Measurements from ENCODE around the gene TEX13C. TPM values are rescaled to one million over a fixed set of nuclear protein-coding genes. Genes with fewer than 3 reads are reported as not detected.

Gene TEX13C
- total RNA-seq, 1 experiment from 2014 or later: not detected

- H4K20me1 ChIP-seq (ENCODE audit: insufficient read depth): no peaks in the 10 kb centered on the region
- H3K36me3 ChIP-seq (ENCODE audit: low read depth): no peaks in the 10 kb centered on the region
- POLR2A ChIA-PET (ENCODE audit: unreplicated experiment): no interaction called here
- H3K9me2 ChIP-seq (ENCODE audit: insufficient read depth): no peaks in the 10 kb centered on the region
- no peaks in the 10 kb centered on the region for H3K79me2 ChIP-seq (ENCODE audit: low read depth)
- no peak overlapping the region for H3K4me2 ChIP-seq
- H3K27me3 ChIP-seq (ENCODE audit: insufficient read depth, low read depth): no peaks in the 10 kb centered on the region
- H3K4me1 ChIP-seq (replicated peaks; ENCODE audit: insufficient read depth): no peaks in the 10 kb centered on the region
- DNase-seq: no peak
- no peak overlapping the region for H3K4me3 ChIP-seq
- intact Hi-C loops (cut with micrococcal nuclease; ENCODE audit: unreplicated experiment): no loop called here
- no peak overlapping the region for H2AFZ ChIP-seq
- H3K9me3 ChIP-seq (ENCODE audit: insufficient read depth, low read depth): no peaks in the 10 kb centered on the region
- no peak for TF ChIP-seq CTCF (conservative IDR thresholded peaks at IDR 0.05)
- TF ChIP-seq EZH2 (IDR thresholded peaks at IDR 0.05; ENCODE audit: low read depth): no peak
- no TSS peak for BruUV-seq (replicated peaks)
- H3K27ac ChIP-seq: no peak overlapping the region
- no peaks in the 10 kb centered on the region for H3F3A ChIP-seq (ENCODE audit: insufficient read depth, low read depth)
- CTCF ChIA-PET: no interaction called here
Observed at GRCh38 chrX:125289209-125289608, 30.5 kb upstream of the TEX13C start.

- ChIA-PET CTCF (no interaction called here), POLR2A (ENCODE audit: unreplicated experiment) (no interaction called here)
- Histone ChIP-seq H3K4me2 (no peak overlapping the region), H3K4me1 (replicated peaks; ENCODE audit: insufficient read depth) (no peaks in the 10 kb centered on the region), H3K4me3 (no peak overlapping the region), H3K9me2 (ENCODE audit: insufficient read depth) (no peaks in the 10 kb centered on the region), H4K20me1 (ENCODE audit: insufficient read depth) (no peaks in the 10 kb centered on the region), H3K27ac (no peak overlapping the region), H3K79me2 (ENCODE audit: low read depth) (no peaks in the 10 kb centered on the region), H3F3A (ENCODE audit: insufficient read depth, low read depth) (no peaks in the 10 kb centered on the region), H3K9me3 (ENCODE audit: insufficient read depth, low read depth) (no peaks in the 10 kb centered on the region), H3K27me3 (ENCODE audit: insufficient read depth, low read depth) (no peaks in the 10 kb centered on the region), H3K36me3 (ENCODE audit: low read depth) (no peaks in the 10 kb centered on the region), H2AFZ (no peak overlapping the region)
- BruUV-seq (replicated peaks): no TSS peak
- DNase-seq: no peak
- TF ChIP-seq CTCF (conservative IDR thresholded peaks at IDR 0.05) (no peak), EZH2 (IDR thresholded peaks at IDR 0.05; ENCODE audit: low read depth) (no peak)
- intact Hi-C loops (cut with micrococcal nuclease; ENCODE audit: unreplicated experiment): no loop called here
Observed at GRCh38 chrX:125289920-125290319, 29.8 kb upstream of the TEX13C start.

- Histone ChIP-seq H3K9me2 (ENCODE audit: insufficient read depth) (no peaks in the 10 kb centered on the region), H2AFZ (no peak overlapping the region), H3K79me2 (ENCODE audit: low read depth) (no peaks in the 10 kb centered on the region), H3K27ac (no peak overlapping the region), H3K4me1 (replicated peaks; ENCODE audit: insufficient read depth) (no peaks in the 10 kb centered on the region), H3K4me3 (no peak overlapping the region), H3K36me3 (ENCODE audit: low read depth) (no peaks in the 10 kb centered on the region), H3F3A (ENCODE audit: insufficient read depth, low read depth) (no peaks in the 10 kb centered on the region), H3K9me3 (ENCODE audit: insufficient read depth, low read depth) (no peaks in the 10 kb centered on the region), H3K4me2 (no peak overlapping the region), H3K27me3 (ENCODE audit: insufficient read depth, low read depth) (no peaks in the 10 kb centered on the region), H4K20me1 (ENCODE audit: insufficient read depth) (no peaks in the 10 kb centered on the region)
- intact Hi-C loops (cut with micrococcal nuclease; ENCODE audit: unreplicated experiment): no loop called here
- TF ChIP-seq EZH2 (IDR thresholded peaks at IDR 0.05; ENCODE audit: low read depth): no peak
- no peak for TF ChIP-seq CTCF (conservative IDR thresholded peaks at IDR 0.05)
- BruUV-seq (replicated peaks): no TSS peak
- POLR2A ChIA-PET (ENCODE audit: unreplicated experiment): no interaction called here
- CTCF ChIA-PET: no interaction called here
- no peak for DNase-seq
Observed at GRCh38 chrX:125291124-125291523, 28.5 kb upstream of the TEX13C start.

Data from PC-9 (cell line).